Esophagus squamous epithelium (tissue), 5 donors: ENCODE measurements around the gene PRKN. TPM values are rescaled to one million over a fixed set of nuclear protein-coding genes. Genes with fewer than 3 reads are reported as not detected.

ENCODE experiments used
- DNase-seq: peaks from one replicate; lab custom pipeline; 2025; lab: John Stamatoyannopoulos, UW
- H3K27ac ChIP-seq, 4 donors: fragments of 200-600 bp; sonication (generic); one replicate each; pipeline ENCODE4 v1.5.1; 2016 to 2019; ENCODE audit warnings: mild to moderate bottlenecking in 1 of 4
- H3K27me3 ChIP-seq, 4 donors: fragments of 200-600 bp; sonication (generic); 1 replicate in 3 of 4; 2 replicates in 1 of 4; pipeline versions ENCODE4 v1.5.1 to v1.6.0; 2017 to 2021; ENCODE audit warnings: antibody characterized with exemption in 1 of 4
- H3K36me3 ChIP-seq, 3 donors: fragments of 200-600 bp; sonication (generic); one replicate each; pipeline ENCODE4 v1.5.1; 2016 to 2019
- H3K4me1 ChIP-seq, 3 donors: fragments of 200-600 bp; sonication (generic); one replicate each; pipeline ENCODE4 v1.5.1; 2017 to 2019
- H3K4me3 ChIP-seq, 4 donors: fragments of 200-600 bp; sonication (generic); 1 replicate in 3 of 4; 2 replicates in 1 of 4; pipeline ENCODE4 v1.5.1; 2016 to 2019; ENCODE audit warnings: mild to moderate bottlenecking in 2 of 4, moderate library complexity in 1 of 4
- H3K9me3 ChIP-seq, 3 donors: fragments of 200-600 bp; sonication (generic); one replicate each; pipeline ENCODE4 v1.5.1; 2016 to 2019
- POLR2A ChIP-seq, 4 donors: fragments of 450-650 bp; IDR thresholded peaks; one replicate each; pipeline ENCODE4 v1.6.1; 2017; ENCODE audit warnings: antibody characterized with exemption in 4 of 4, mild to moderate bottlenecking in 4 of 4, moderate library complexity in 3 of 4
- WGBS, 2 donors: methylation state at CpG; one replicate each; pipeline ENCODE4 v1.1.5; 2018; 5-methylcytosine and 5-hydroxymethylcytosine counted together
- intact Hi-C: fragments of 100-400 bp; cut with DNase I; formaldehyde crosslinking; loops from one replicate; pipeline ENCODE4 v1.15.0; 2022
- total RNA-seq, 4 donors: library from RNA; depleted of rRNA; stranded (reverse); fragments of >200 nt; gene quantifications; one replicate each; pipeline ENCODE4 v1.1.0, GENCODE V29; 2016
- TF ChIP-seq, protein P1 (sequence below), 6 experiments: fragments of 450-650 bp in 4 of 6; fragments of 200-600 bp in 2 of 6; sonication (generic) in 2 of 6; IDR thresholded peaks; one replicate each; pipeline ENCODE4 v1.5.1; 2016 to 2019; ENCODE audit warnings: antibody characterized with exemption in 6 of 6, mild to moderate bottlenecking in 4 of 6, moderate library complexity in 4 of 6
- donor health status: DM: yes; HTN: yes; CAD: no.

The PRKN gene
- total RNA-seq, 4 donors from 2014 or later, result 0.70 to 5.5 (median 2.2) TPM

DNA sequence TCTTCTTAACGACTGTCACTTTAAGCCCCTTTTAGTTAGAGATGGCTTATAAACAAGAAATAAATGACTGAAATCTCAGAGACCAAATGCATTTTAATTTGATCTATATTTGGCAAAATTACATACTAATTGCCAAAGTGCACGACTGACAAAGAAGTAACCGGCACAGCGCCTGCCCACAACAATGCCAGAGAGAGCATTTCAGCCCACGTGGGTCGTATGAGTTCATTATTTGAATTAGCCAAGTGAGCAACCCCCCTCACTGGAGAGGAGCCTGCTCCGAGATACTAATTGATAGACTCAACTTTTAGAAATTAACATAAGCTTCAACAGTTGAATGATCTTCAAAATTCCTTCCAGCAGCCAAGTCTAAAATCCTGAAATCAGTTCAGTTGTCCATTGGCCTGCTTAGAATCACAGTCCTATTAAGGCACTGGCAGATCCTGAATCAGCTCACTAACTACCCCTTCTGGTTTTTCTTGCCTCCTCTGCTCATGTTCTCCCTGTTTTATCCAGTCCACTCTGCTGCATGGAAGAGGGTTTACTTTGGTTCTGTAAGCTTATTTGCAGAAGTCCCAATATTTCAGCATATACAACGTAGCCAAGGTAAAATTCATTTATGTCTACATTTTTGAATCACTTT is 934.6 kb downstream of the PRKN start:
- no peak overlapping the region for H3K27ac ChIP-seq
- no peaks in the 10 kb centered on the region for H3K4me1 ChIP-seq
- H3K4me3 ChIP-seq, result no peak overlapping the region
- no peaks in the 10 kb centered on the region for H3K36me3 ChIP-seq
- TF ChIP-seq, protein P1, sequence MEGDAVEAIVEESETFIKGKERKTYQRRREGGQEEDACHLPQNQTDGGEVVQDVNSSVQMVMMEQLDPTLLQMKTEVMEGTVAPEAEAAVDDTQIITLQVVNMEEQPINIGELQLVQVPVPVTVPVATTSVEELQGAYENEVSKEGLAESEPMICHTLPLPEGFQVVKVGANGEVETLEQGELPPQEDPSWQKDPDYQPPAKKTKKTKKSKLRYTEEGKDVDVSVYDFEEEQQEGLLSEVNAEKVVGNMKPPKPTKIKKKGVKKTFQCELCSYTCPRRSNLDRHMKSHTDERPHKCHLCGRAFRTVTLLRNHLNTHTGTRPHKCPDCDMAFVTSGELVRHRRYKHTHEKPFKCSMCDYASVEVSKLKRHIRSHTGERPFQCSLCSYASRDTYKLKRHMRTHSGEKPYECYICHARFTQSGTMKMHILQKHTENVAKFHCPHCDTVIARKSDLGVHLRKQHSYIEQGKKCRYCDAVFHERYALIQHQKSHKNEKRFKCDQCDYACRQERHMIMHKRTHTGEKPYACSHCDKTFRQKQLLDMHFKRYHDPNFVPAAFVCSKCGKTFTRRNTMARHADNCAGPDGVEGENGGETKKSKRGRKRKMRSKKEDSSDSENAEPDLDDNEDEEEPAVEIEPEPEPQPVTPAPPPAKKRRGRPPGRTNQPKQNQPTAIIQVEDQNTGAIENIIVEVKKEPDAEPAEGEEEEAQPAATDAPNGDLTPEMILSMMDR (IDR thresholded peaks at IDR 0.05), result no peak
- no peak for TF ChIP-seq POLR2A (IDR thresholded peaks at IDR 0.05)
- intact Hi-C loops, result no loop called here
- no peaks in the 10 kb centered on the region for H3K9me3 ChIP-seq
- 53 to 60% methylated on average over 8 of the region's 8 CpGs for WGBS, 2 donors
- no peak for DNase-seq
- no peaks in the 10 kb centered on the region for H3K27me3 ChIP-seq

DNA sequence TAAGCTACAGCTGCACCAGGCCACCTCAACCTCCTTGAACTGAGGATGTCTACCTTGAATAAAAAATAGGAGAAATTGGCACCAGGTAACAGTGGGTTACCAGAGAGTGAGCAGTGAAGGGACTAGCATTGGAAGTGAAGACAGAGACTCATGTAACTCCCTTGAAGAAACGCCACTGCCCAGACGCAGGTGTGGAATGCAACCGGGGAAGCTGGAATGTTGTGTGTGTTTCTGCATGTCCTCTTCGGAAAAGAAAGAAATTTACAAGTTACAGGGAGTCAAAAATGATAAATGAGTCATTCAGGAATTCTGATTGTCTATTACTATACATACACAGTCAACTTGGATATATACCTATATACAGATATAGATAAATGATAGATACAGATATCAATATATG is 939.0 kb downstream of the PRKN start:
- Histone ChIP-seq H3K27ac (no peak overlapping the region), H3K4me1 (no peaks in the 10 kb centered on the region), H3K27me3 (no peaks in the 10 kb centered on the region), H3K4me3 (no peak overlapping the region), H3K9me3 (no peaks in the 10 kb centered on the region), H3K36me3 (no peaks in the 10 kb centered on the region)
- intact Hi-C loops, result no loop called here
- TF ChIP-seq POLR2A (IDR thresholded peaks at IDR 0.05), result no peak
- TF ChIP-seq, protein P1 (IDR thresholded peaks at IDR 0.05), result no peak
- no peak for DNase-seq
- WGBS, 2 donors, result 37 to 55% methylated on average over 4 of the region's 4 CpGs

DNA sequence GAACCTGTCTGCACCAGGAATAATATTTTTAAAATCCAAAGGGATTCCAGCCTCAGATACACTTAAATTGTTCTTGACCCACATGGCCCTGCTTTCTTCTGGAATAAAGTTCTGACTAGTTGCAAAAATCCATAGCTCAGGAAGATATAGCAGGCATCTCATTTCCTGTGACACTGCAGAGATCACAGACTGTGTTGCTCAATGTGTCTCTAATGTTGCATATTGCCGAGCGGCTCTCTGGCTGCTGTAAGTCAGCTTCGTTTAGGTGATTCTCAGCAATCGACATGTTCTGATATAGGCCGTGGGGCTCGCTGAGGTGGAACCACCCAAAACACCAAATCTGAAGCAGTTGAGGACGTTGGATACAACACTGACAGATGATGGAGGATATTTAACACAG is 955.4 kb downstream of the PRKN start:
- H3K27ac ChIP-seq, result no peak overlapping the region
- no peaks in the 10 kb centered on the region for H3K9me3 ChIP-seq
- intact Hi-C loops, result no loop called here
- H3K36me3 ChIP-seq, result no peaks in the 10 kb centered on the region
- no peak overlapping the region for H3K4me3 ChIP-seq
- TF ChIP-seq POLR2A (IDR thresholded peaks at IDR 0.05), result no peak
- TF ChIP-seq, protein P1 (IDR thresholded peaks at IDR 0.05), result no peak
- 79 to 92% methylated on average over 6 to 7 of the region's 7 CpGs for WGBS, 2 donors
- no peaks in the 10 kb centered on the region for H3K27me3 ChIP-seq
- no peak for DNase-seq
- peaks cover 0 to 8% (median 0%) of the 10 kb centered on the region in 3 donors for H3K4me1 ChIP-seq

DNA sequence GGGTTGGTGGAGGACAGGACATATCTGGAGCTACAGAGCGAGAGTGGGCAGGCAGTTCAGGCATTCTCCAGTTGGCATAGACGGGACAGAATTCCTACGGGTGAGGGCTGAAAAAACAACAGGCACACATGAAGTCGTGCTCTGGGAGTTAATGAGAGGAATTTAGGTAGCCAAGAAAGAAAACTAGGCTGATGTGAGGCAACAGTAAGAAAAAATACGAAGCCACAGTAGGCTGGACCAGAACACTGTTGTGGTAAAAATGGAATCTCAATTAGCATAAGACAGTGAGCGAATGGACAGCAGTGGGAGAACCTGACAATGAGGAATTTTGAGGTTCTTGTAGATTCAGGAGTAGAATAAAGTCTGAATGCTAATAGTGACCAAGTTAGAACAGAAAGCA is 965.6 kb downstream of the PRKN start:
- no peak overlapping the region for H3K4me3 ChIP-seq
- no peak overlapping the region for H3K27ac ChIP-seq
- TF ChIP-seq POLR2A (IDR thresholded peaks at IDR 0.05), result no peak
- no peaks in the 10 kb centered on the region for H3K9me3 ChIP-seq
- DNase-seq, result no peak
- H3K27me3 ChIP-seq, result no peaks in the 10 kb centered on the region
- H3K36me3 ChIP-seq, result no peaks in the 10 kb centered on the region
- no peaks in the 10 kb centered on the region for H3K4me1 ChIP-seq
- WGBS, 2 donors, result 74 to 92% methylated on average over 6 of the region's 6 CpGs
- intact Hi-C loops, result no loop called here

DNA sequence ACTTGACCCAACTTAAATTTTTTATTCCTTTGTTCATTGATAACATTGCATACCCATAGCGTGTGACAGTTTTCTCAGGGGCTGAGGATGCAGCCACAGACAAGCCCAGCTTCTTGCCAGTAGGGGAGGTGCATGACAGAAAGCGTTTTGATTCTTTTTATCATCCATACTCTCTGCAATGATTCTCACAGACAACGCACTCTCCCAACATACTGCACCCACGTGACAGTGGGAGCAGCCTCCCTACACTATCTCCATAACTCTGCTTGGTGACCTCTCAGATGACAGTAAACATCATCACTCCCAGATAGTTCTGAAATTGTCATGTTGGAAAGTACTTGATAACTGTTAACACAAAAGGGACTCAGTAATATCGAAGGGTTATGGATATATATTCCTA is 972.5 kb downstream of the PRKN start:
- intact Hi-C loops, result no loop called here
- 66 to 70% methylated on average over 5 of the region's 5 CpGs for WGBS, 2 donors
- TF ChIP-seq POLR2A (IDR thresholded peaks at IDR 0.05), result no peak
- TF ChIP-seq, protein P1 (IDR thresholded peaks at IDR 0.05), result no peak
- Histone ChIP-seq H3K27me3 (no peaks in the 10 kb centered on the region), H3K9me3 (no peaks in the 10 kb centered on the region), H3K4me3 (no peak overlapping the region), H3K4me1 (no peaks in the 10 kb centered on the region), H3K27ac (no peak overlapping the region), H3K36me3 (no peaks in the 10 kb centered on the region)
- no peak for DNase-seq
